K562 (cell line): ENCODE measurements around the gene FNBP1. TPM values are rescaled to one million over a fixed set of nuclear protein-coding genes. Genes with fewer than 3 reads are reported as not detected.

Source experiments
- ATAC-seq: fragments of 200-7000 bp; cut with Tn5 transposase; 3 replicates; pipeline ENCODE4 v1.9.1; 2020; ENCODE audit warnings: moderate library complexity
- BruUV-seq: library from RNA; stranded (reverse); fragments of 400-500 nt; replicated peaks from 2 replicates; lab custom pipeline; 2021; lab: Mats Ljungman, UMichigan
- CTCF ChIA-PET: fragments of 300-600 bp; formaldehyde crosslinking; extraction: SDS; loops from one replicate; lab custom pipeline; 2021; ENCODE audit warnings: low intra/inter-chr PET ratio; lab: Yijun Ruan, JAX
- POLR2A ChIA-PET: fragments of 300-600, 350-650 bp; sonication (Branson Sonifier 250); formaldehyde crosslinking; extraction: SDS; loops from one replicate; lab custom pipeline; 2021; ENCODE audit warnings: antibody characterized with exemption, inconsistent platforms; lab: Yijun Ruan, JAX
- DNase-seq, 4 experiments: peaks; one replicate each; pipeline versions ENCODE4 v3.0.0 to v3.0.0-alpha.2; 2011 to 2018; ENCODE audit warnings: low spot score in 3 of 4, mixed read lengths in 3 of 4; ENCODE audit errors: extremely low read depth in 1 of 4
- FAIRE-seq: peaks from 2 replicates; lab custom pipeline; 2011; peaks lifted over from hg19 to GRCh38; lab: Jason Lieb, UNC
- H2AFZ ChIP-seq: 2 replicates; pipeline ENCODE4 v1.6.0; 2011; ENCODE audit warnings: low read depth, low read length, control low read depth, inconsistent platforms
- H3K27ac ChIP-seq: fragments of 200-600 bp; 3 replicates; pipeline ENCODE4 v1.8.0; 2011; ENCODE audit warnings: low read depth, mild to moderate bottlenecking, control low read depth, inconsistent platforms, low read length, moderate library complexity, mixed read lengths; ENCODE audit errors: extremely low read depth
- H3K27me3 ChIP-seq, 2 experiments: fragments of 300-600 bp in 1 of 2; 2 replicates in 1 of 2; 3 replicates in 1 of 2; pipeline versions ENCODE4 v1.6.0 to v1.8.0; 2011; ENCODE audit warnings: inconsistent platforms in 2 of 2, low read length in 2 of 2, mild to moderate bottlenecking in 1 of 2, mixed read lengths in 1 of 2, moderate library complexity in 1 of 2; ENCODE audit not compliant: control insufficient read depth in 2 of 2, insufficient read depth in 2 of 2
- H3K36me3 ChIP-seq: fragments of 300-600 bp; 3 replicates; pipeline ENCODE4 v1.8.0; 2011; ENCODE audit warnings: mild to moderate bottlenecking, low read length, inconsistent platforms; ENCODE audit not compliant: control insufficient read depth, insufficient read depth
- H3K4me1 ChIP-seq, 2 experiments: fragments of 200-600 bp in 1 of 2; replicated peaks in 1 of 2; 2 replicates in 1 of 2; 3 replicates in 1 of 2; pipeline versions ENCODE4 v1.5.1 to v1.8.0; 2011; ENCODE audit warnings: inconsistent platforms in 2 of 2, low read length in 2 of 2, mild to moderate bottlenecking in 1 of 2, mixed read lengths in 1 of 2, moderate library complexity in 1 of 2; ENCODE audit not compliant: control insufficient read depth in 2 of 2, insufficient read depth in 2 of 2
- H3K4me2 ChIP-seq: 2 replicates; pipeline ENCODE4 v1.6.1; 2011; ENCODE audit warnings: low read length, control low read depth, inconsistent platforms, mixed read lengths; ENCODE audit not compliant: insufficient read depth
- H3K4me3 ChIP-seq: fragments of 200-600 bp; sonication (generic), shearing (Covaris generic); 2 replicates; pipeline ENCODE4 v1.5.1; 2016; ENCODE audit warnings: control low read depth, inconsistent platforms
- H3K79me2 ChIP-seq: fragments of 200-600 bp; 3 replicates; pipeline ENCODE4 v1.8.0; 2011; ENCODE audit warnings: low read length, inconsistent platforms; ENCODE audit not compliant: control insufficient read depth, insufficient read depth
- H3K9ac ChIP-seq, 2 experiments: 2 replicates each; pipeline versions ENCODE4 v1.6.0 to v1.6.1; 2011; ENCODE audit warnings: low read depth in 2 of 2, low read length in 2 of 2, control low read depth in 1 of 2, inconsistent platforms in 1 of 2, mild to moderate bottlenecking in 1 of 2, mixed read lengths in 1 of 2; ENCODE audit not compliant: insufficient read depth in 1 of 2
- H3K9me1 ChIP-seq: one replicate; pipeline ENCODE4 v1.6.0; 2011; ENCODE audit warnings: inconsistent platforms, mild to moderate bottlenecking, low read length, moderate library complexity; ENCODE audit not compliant: control insufficient read depth, insufficient read depth
- H3K9me3 ChIP-seq: replicated peaks from 2 replicates; pipeline ENCODE4 v1.5.1; 2011; ENCODE audit warnings: low read depth, low read length, inconsistent platforms; ENCODE audit not compliant: control insufficient read depth, insufficient read depth
- H4K20me1 ChIP-seq: replicated peaks from 2 replicates; pipeline ENCODE4 v1.6.1; 2011; ENCODE audit warnings: low read length, inconsistent platforms, mixed read lengths; ENCODE audit not compliant: control insufficient read depth, insufficient read depth
- CHD2 ChIP-seq: IDR thresholded peaks from 2 replicates; pipeline ENCODE4 v1.6.1; 2011; ENCODE audit warnings: low read depth, low read length
- HMGXB4 ChIP-seq: sonication (generic); formaldehyde crosslinking; IDR thresholded peaks from 2 replicates; pipeline ENCODE4 v1.8.1; 2023; ENCODE audit warnings: mild to moderate bottlenecking, missing genetic modification reagents
- KDM1A ChIP-seq, 2 experiments: fragments of 450-650 bp; IDR thresholded peaks; 2 replicates each; pipeline ENCODE4 v1.6.1; 2016; ENCODE audit warnings: mild to moderate bottlenecking in 2 of 2
- SAFB2 ChIP-seq: fragments of 200-400 bp; formaldehyde crosslinking; IDR thresholded peaks from 2 replicates; pipeline ENCODE4 v1.6.1; 2018; ENCODE audit warnings: borderline replicate concordance, low read length, low read depth, moderate library complexity; ENCODE audit not compliant: severe bottlenecking
- SRSF3 ChIP-seq: fragments of 200-400 bp; formaldehyde crosslinking; IDR thresholded peaks from 2 replicates; pipeline ENCODE4 v1.6.1; 2016; ENCODE audit warnings: mild to moderate bottlenecking, low read length, moderate library complexity; ENCODE audit not compliant: insufficient read depth
- TRIM25 ChIP-seq: fragments of 450-650 bp; IDR thresholded peaks from 2 replicates; pipeline ENCODE4 v1.7.0; 2016; ENCODE audit warnings: borderline replicate concordance
- ZNF146 ChIP-seq: IDR thresholded peaks from one replicate; pipeline ENCODE4 v1.6.1; 2018; ENCODE audit warnings: missing compliant biosample characterization; ENCODE audit not compliant: unreplicated experiment
- ZNF280B ChIP-seq: fragments of 250-450 bp; sonication (Bioruptor Pico); IDR thresholded peaks from 2 replicates; pipeline ENCODE4 v1.5.1; 2021; ENCODE audit warnings: mild to moderate bottlenecking
- ZNF583 ChIP-seq: fragments of 250-450 bp; sonication (Bioruptor Pico); IDR thresholded peaks from 2 replicates; pipeline ENCODE4 v1.4.0; 2020
- WGBS: fragments of 100-300 bp; shearing (Covaris generic); methylation state at CpG from one replicate; pipeline ENCODE4 v1.1.6; 2016; ENCODE audit warnings: low coverage, mixed read lengths; ENCODE audit not compliant: insufficient coverage; ENCODE audit errors: missing lambda C conversion rate; 5-methylcytosine and 5-hydroxymethylcytosine counted together
- in situ Hi-C: fragments of 300-500 bp; cut with MboI; formaldehyde crosslinking; loops from 4 replicates; pipeline ENCODE4 v1.15.0; 2018; ENCODE audit warnings: inconsistent platforms, mixed read lengths
- intact Hi-C: fragments of 100-400 bp; cut with micrococcal nuclease; formaldehyde crosslinking; loops from 2 replicates; pipeline ENCODE4 v1.14.2; 2022
- polyA plus RNA-seq, 8 experiments: library from polyadenylated mRNA; depleted of rRNA in 4 of 8; stranded (reverse) in 5 of 8; unstranded in 3 of 8; fragments of >200 nt; fragmentation: Nextera tagmentation in 2 of 8; fragmentation: Illumina TruSeq in 1 of 8; extraction: Ambion mirVana in 2 of 8; extraction: Trizol in 1 of 8; gene quantifications; 2 replicates each; pipeline versions ENCODE4 v1.2.1 to v1.2.3, GENCODE V29; 2011 to 2014; ENCODE audit warnings: inconsistent platforms in 1 of 8, missing spikeins in 1 of 8
- total RNA-seq, 7 experiments: library from RNA; depleted of rRNA in 6 of 7; stranded (reverse); fragments of >200 nt in 6 of 7; fragmentation: Illumina TruSeq in 2 of 7; extraction: Trizol in 2 of 7; gene quantifications; 2 replicates each; pipeline versions ENCODE4 v1.2.1 to v1.2.3, GENCODE V29; 2011 to 2021; ENCODE audit warnings: low replicate concordance in 1 of 7

FNBP1 gene
- total and polyA plus RNA-seq, 9 of the 15 experiments (the other 6 are each of a cell fraction or from before 2014, with no cell fraction given), result 1.8 to 14.9 (median 7.6) TPM

- peaks cover 6% of the 10 kb centered on the region; the same call in 2 of the 3 replicates for H3K79me2 ChIP-seq
- H3K4me1 ChIP-seq, result peaks cover 0 to 4% of the 10 kb centered on the region in 2 experiments; a peak in 2 of 5 replicates
- no peak for ATAC-seq
- H3K9ac ChIP-seq, result no peak overlapping the region
- H3K9me3 ChIP-seq, result no peaks in the 10 kb centered on the region
- H3K27ac ChIP-seq, result no peak overlapping the region
- peaks cover 74% of the 10 kb centered on the region for H3K36me3 ChIP-seq
- intact Hi-C loops, result no loop called here
- CTCF ChIA-PET, result interaction anchor here (0.7 kb wide), 1 partner anchor 24 kb away, joined by 3 read pairs; no protein-coding TSS in a partner anchor
- no peak overlapping the region for H2AFZ ChIP-seq
- BruUV-seq, result no TSS peak
- H3K27me3 ChIP-seq, result no peaks in the 10 kb centered on the region
- 92% methylated on average over 6 of the region's 6 CpGs for WGBS
- FAIRE-seq, result no peak
- no peak for TF ChIP-seq ZNF583 (CRISPR knock-in tag)
- TF ChIP-seq SAFB2, result no peak
- TF ChIP-seq ZNF280B (CRISPR knock-in tag), result no peak
- no peak for TF ChIP-seq CHD2
- no peak for TF ChIP-seq ZNF146 (CRISPR knock-in tag)
- no peak for TF ChIP-seq SRSF3
- no peak for TF ChIP-seq HMGXB4 (CRISPR knock-in tag)
- TF ChIP-seq KDM1A (IDR thresholded peaks at IDR 0.05), result no peak
- no peak for TF ChIP-seq TRIM25
- TF ChIP-seq, all 486 proteins: peak for 0
- no peaks in the 10 kb centered on the region for H4K20me1 ChIP-seq
- in situ Hi-C loops, result no loop called here
- no peaks in the 10 kb centered on the region for H3K9me1 ChIP-seq
- no peak overlapping the region for H3K4me2 ChIP-seq
- H3K4me3 ChIP-seq, result no peak overlapping the region
- DNase-seq, result no peak
- POLR2A ChIA-PET, result interaction anchor here (0.6 to 7.5 kb wide), 6 partner anchors 11 to 1666 kb away, joined by 3 to 91 read pairs (median 3); no protein-coding TSS in a partner anchor
Measured at GRCh38 chr9:129850821-129851550, 192.0 kb downstream of the FNBP1 start.
